HG02885 (cell line): ENCODE results near the gene RSU1.

Source experiments
- ATAC-seq: cut with Tn5 transposase; IDR thresholded peaks from one replicate; pipeline ENCODE4 v1.9.1; 2021; ENCODE audit warnings: mild to moderate bottlenecking; ENCODE audit not compliant: unreplicated experiment, poor library complexity

The RSU1 gene

DNA sequence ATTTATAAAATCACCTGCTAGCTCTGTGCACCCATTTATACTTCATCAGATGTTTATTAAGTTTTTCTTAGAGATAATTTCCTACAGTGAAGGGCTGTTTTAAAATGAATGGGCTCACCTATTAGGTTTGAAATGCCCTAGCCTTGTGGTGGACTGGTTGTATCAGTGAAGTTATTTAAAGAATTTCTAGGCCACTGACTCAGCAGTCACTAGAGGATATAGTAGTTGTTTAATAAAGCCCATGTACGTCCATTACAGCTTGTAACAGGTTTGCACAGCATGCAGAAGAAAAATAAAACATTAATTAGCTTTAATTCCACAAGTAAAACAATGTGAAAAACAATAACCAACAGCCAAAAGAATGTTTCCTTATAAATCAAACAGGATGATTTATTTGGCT lies 128.0 kb downstream of the RSU1 start:
- no peak for ATAC-seq

- ATAC-seq = no peak
Observed at GRCh38 chr10:16686054-16686902, 130.9 kb downstream of the RSU1 start.

- ATAC-seq = no peak
Observed at GRCh38 chr10:16685551-16685950, 131.7 kb downstream of the RSU1 start.

GRCh38 chr10:16681521-16681920 lies 135.7 kb downstream of the RSU1 start:
- ATAC-seq = no peak

DNA sequence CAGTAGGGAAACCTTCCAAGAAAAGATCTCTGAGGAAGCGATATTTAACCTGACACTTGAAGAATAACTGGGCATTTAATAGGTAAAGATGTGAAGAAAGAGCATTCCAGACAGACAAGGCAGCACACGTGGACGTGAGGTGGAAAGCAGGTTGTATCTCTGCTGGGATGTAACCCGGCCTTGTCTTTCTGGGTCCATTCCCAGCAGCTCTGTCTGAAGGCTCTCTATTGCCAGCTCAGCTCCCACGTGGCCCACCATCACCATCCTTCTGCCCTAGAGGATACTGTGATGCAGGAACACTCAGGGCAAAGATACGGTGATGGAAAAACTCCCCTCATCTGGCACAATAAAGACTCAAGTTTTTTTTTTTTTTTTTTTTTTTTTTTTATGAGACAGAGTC lies 137.7 kb downstream of the RSU1 start:
- no peak for ATAC-seq

- ATAC-seq = no peak
Observed at GRCh38 chr10:16675334-16675733, 141.9 kb downstream of the RSU1 start.

DNA sequence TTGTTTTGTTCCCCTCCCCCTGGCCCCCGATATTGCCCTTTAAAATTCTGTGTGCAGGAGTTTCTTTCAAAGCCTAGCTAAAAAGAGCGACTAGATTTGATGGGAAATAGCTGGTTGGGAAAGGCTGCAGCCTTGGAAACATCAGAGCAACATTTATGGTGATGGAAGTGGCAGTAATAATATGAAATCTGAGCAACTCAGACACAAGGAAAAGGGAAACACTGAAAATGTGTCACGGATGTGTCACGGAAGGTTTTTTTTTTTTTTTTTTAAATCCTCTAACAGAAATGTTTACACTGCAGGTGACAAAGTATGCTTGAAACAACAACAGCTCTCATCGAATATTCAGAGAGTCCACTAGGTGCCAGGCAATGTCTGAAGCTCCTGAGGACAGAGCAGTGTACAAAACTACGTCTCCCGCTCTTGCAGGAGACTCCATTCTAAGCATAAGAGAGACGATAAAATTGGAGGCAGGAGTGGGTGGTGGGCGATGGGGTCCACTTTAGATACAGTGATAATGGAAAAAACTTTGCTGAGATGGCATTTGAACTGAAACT lies 143.0 kb downstream of the RSU1 start:
- no peak for ATAC-seq

DNA sequence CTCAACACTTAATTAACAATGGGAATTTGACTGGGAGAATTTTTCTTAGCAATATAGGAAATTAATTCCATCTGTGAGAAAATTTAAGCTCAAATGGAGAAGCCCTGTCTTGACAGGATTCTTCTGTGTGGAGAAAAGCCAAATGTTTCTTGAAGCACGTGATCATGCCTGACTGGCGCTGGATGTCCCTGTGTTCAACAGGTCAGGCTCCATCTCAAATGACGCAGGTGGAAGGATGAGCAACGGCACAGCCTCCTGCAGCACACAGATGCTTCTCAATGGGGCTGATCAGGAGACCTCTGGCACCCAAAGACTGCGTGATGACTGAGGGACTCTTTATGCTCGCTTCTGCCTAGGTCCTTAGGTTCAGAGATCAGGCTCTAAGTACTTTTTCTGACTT lies 143.8 kb downstream of the RSU1 start:
- ATAC-seq = no peak

DNA sequence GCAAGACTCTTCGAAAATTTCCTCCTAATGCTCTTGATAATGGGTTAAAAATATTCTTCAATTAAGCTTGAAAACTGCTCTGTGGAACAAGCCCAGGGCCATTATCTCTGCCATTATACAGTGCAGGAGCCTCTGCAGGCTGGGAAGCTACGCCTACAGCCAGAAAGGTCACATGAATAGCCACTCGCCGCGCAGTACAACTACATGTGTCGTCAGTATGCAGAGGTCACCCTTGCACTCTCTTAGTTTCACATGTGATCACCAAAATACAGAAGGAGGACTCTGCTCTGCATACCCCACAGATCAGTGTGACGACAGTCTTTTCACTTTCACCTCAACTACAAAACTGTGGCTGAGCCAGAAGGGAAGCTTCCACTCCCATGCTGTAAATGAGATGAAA lies 153.8 kb downstream of the RSU1 start:
- peak; percentile 90 for ATAC-seq

DNA sequence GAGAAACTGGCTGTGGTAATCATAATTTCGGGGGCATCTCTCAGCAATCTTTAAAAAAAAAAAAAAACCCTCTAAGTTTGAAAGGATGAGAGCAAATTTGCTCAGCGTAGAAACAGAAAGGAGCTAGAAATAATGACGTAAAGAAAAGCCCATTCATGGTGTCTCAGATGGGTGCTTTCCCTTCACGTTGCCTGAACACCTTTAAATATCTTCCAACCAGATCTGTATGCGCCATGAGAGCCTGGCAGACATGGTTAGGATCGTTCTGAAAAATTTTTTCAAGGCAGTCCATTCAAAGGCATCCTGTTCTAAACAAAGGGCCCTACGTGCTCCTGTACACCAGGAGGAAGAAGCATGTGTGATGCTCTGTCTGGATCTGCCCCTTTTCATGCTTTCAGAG lies 154.3 kb downstream of the RSU1 start:
- ATAC-seq = peak; percentile 61

DNA sequence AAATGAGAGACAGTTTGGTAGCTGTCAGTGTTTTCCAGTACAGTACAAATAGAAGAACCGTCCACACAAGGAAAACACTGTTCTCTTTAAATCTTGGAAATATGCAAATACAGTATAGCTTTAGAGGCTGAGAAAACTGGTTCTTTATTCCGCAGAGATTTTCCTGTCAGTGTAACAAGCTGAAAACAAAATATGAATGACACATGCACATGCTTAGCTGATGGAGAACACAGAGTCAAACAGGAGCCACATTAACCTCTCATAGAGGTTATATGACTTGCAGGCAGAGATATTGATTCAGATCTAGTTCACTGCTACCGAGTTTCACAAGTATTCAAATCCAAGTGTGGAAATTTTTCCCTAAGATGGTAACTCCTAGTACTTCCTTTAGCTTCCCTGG lies 160.3 kb downstream of the RSU1 start:
- ATAC-seq = no peak

DNA sequence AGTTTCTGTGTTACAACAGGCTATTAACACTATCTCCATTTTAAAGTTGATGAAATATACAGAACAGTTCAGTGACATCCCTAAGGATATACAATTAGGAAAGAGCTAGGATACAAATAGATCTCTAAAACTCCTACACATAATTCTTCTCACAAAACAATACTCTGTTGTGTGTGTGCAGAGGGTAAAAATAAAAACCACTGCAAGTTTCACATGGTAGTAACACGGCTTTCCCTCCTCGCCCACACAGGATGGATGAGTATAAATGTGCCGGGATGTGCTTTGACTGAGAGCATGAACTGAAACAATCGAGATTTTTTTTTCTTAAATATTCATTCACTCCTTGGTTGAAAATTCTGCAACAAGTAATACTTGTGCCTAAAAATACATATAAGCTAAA lies 164.0 kb downstream of the RSU1 start:
- ATAC-seq = peak; percentile 96

DNA sequence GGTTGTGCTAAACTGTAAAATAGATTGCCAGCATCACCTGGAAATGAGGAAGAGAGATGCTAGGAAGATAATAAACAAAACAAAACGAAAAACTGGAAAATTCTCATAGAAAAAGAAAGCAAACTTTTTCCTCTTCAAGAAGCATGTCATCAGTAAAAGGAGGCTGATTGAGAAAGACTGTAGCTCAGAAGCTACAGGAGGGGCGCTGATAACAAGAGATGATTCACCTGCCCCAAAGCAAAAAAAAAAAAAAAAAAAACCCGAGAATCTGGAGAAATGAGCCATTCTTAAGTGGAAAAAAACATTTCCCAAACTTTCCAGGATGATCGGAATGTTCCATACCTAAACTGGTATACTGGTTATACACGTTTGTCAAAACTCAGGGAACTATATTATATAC lies 165.1 kb downstream of the RSU1 start:
- ATAC-seq = no peak

- ATAC-seq = no peak
Observed at GRCh38 chr10:16649757-16650156, 167.5 kb downstream of the RSU1 start.

DNA sequence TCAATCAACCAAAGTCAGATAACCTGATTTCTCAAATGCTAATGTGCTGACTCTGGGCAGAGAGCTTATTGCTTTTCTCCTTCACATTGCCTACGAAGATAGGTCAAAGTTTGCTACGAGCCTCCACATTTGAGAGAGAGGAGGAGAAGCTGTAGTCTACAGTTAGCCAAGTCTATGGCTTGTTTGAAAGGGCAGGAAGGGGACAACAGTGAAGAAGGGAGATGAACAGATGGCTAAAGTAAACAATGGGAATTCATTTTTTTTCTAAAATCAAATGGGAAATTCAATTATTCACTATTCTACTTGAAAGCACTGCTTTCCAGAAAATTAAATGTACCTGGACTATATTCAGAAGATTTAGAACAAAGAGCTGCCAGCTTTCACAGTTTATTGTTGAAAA lies 168.9 kb downstream of the RSU1 start:
- ATAC-seq = no peak

- ATAC-seq = peak; percentile 52
Observed at GRCh38 chr10:16646181-16647059, 170.8 kb downstream of the RSU1 start.

GRCh38 chr10:16644146-16644545 lies 173.1 kb downstream of the RSU1 start:
- no peak for ATAC-seq

GRCh38 chr10:16643502-16643901 lies 173.7 kb downstream of the RSU1 start:
- no peak for ATAC-seq

GRCh38 chr10:16640153-16640552 lies 177.1 kb downstream of the RSU1 start:
- ATAC-seq = no peak

DNA sequence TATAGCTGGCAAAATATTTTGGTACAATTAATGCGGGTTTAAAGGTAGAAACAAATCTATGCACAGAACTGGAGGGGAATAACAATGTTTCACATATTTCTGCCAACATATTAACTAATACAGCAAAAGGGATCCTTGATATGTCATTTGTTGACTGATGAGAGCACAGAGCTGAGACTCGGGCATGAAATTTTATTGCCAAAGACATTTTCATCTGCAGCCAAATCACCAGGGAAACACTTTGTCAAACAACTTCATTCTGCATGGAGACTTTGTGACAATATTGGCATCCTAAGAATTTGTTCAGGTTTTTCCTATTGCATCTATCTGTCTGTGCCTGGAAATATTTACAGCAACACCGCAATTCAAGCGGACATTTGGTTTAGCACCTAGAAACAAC lies 177.8 kb downstream of the RSU1 start:
- no peak for ATAC-seq

GRCh38 chr10:16632996-16633395 lies 184.2 kb downstream of the RSU1 start:
- ATAC-seq = no peak
